ENCODE measurements around the gene PSAP.

Gene PSAP

GRCh38 chr10:71829171-71829570 is 21.9 kb downstream of the PSAP start:
- DNase-seq (ENCODE audit: low read depth in 1 of 2, low spot score in 1 of 2) = no peak

- no peak for DNase-seq (ENCODE audit: low read depth in 1 of 2, low spot score in 1 of 2)
Observed at GRCh38 chr10:71828702-71829101, 22.3 kb downstream of the PSAP start.

GRCh38 chr10:71827852-71828251 is 23.2 kb downstream of the PSAP start:
- DNase-seq (ENCODE audit: low read depth in 1 of 2, low spot score in 1 of 2) = no peak

GRCh38 chr10:71825217-71825616 is 25.8 kb downstream of the PSAP start:
- no peak for DNase-seq (ENCODE audit: low read depth in 1 of 2, low spot score in 1 of 2)

- no peak for DNase-seq (ENCODE audit: low read depth in 1 of 2, low spot score in 1 of 2)
Observed at GRCh38 chr10:71824333-71824732, 26.7 kb downstream of the PSAP start.

- no peak for DNase-seq (ENCODE audit: low read depth in 1 of 2, low spot score in 1 of 2)
Observed at GRCh38 chr10:71823356-71823755, 27.7 kb downstream of the PSAP start.

- DNase-seq (ENCODE audit: low read depth in 1 of 2, low spot score in 1 of 2) = no peak
Observed at GRCh38 chr10:71821909-71822763, 28.9 kb downstream of the PSAP start.

- no peak for DNase-seq (ENCODE audit: low read depth in 1 of 2, low spot score in 1 of 2)
Observed at GRCh38 chr10:71820966-71821365, 30.1 kb downstream of the PSAP start.

GRCh38 chr10:71819985-71820384 is 31.1 kb downstream of the PSAP start:
- DNase-seq (ENCODE audit: low read depth in 1 of 2, low spot score in 1 of 2) = no peak

GRCh38 chr10:71819441-71819861 is 31.6 kb downstream of the PSAP start:
- no peak for DNase-seq (ENCODE audit: low read depth in 1 of 2, low spot score in 1 of 2)

- DNase-seq (ENCODE audit: low read depth in 1 of 2, low spot score in 1 of 2) = no peak
Observed at GRCh38 chr10:71818674-71819260, 32.3 kb downstream of the PSAP start.

- no peak for DNase-seq (ENCODE audit: low read depth in 1 of 2, low spot score in 1 of 2)
Observed at GRCh38 chr10:71817831-71818655, 33.0 kb downstream of the PSAP start.

- DNase-seq (ENCODE audit: low read depth in 1 of 2, low spot score in 1 of 2) = no peak
Observed at GRCh38 chr10:71816936-71817618, 34.0 kb downstream of the PSAP start.

- no peak for DNase-seq (ENCODE audit: low read depth in 1 of 2, low spot score in 1 of 2)
Observed at GRCh38 chr10:71816421-71816851, 34.6 kb downstream of the PSAP start.

GRCh38 chr10:71815515-71816130 is 35.4 kb downstream of the PSAP start:
- DNase-seq (ENCODE audit: low read depth in 1 of 2, low spot score in 1 of 2) = no peak

GRCh38 chr10:71814922-71815411 is 36.1 kb downstream of the PSAP start:
- no peak for DNase-seq (ENCODE audit: low read depth in 1 of 2, low spot score in 1 of 2)

- DNase-seq (ENCODE audit: low read depth in 1 of 2, low spot score in 1 of 2) = no peak
Observed at GRCh38 chr10:71812913-71813590, 38.0 kb downstream of the PSAP start.

- peak; percentile 69 to 70 for DNase-seq (ENCODE audit: low read depth in 1 of 2, low spot score in 1 of 2)
Observed at GRCh38 chr10:71812016-71812912, 38.8 kb downstream of the PSAP start.

GRCh38 chr10:71811351-71811750 is 39.7 kb downstream of the PSAP start:
- no peak for DNase-seq (ENCODE audit: low read depth in 1 of 2, low spot score in 1 of 2)

Data from activated T-helper 1 cell treated with anti-CD3 and anti-CD28 coated beads, Interleukin-2, amount 50 U/mL, for 16 hours (primary cell).